GM19372 (cell line): ENCODE results near the gene FAM163B.

Source experiments
- ATAC-seq: cut with Tn5 transposase; IDR thresholded peaks from one replicate; pipeline ENCODE4 v1.9.1; 2021; ENCODE audit warnings: mild to moderate bottlenecking, low read depth, moderate library complexity; ENCODE audit not compliant: unreplicated experiment

Gene FAM163B

DNA sequence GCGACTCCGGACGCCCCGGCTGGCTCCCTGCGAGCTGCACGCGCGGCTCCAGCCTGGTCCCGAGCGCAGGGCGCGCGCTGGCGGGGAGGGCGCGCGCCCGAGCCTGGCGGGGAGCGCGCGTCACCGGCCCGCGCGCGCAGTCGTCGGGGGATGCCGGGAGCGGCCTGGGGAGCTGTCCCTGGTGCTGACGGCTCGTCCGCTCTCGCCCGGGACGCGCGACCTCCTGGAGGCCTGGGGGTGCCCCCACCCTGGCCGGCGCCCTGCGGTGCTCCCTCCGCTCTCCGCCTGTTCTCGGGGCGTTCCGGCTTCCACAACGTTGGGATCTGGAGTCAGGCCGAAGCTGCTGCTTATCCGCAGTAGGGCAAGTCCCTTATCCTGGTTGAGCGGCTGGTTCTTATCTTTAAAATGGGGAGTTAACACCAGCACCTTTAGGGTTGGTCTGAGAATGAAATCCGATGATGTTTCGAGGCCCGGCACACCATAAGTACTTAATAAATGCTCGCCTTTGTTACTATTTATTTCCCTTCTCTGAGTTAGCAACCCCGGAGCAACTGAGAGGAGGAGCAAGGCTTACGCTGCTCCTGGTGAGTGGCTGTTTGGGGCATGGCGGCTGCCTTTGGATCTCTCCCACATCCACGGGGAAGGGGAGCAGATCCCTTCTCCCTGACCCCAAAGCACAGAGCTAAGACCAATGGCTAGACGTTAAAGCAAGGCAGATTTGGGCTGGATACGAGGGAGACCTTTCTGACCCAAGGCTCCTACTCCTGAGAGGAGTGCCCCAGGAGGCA is at the start of gene FAM163B:
FAM163B (minus strand) TSS at position 79 of the 788 bp plus-strand sequence. CDS start 29,166 bp downstream, outside the sequence.
- no peak for ATAC-seq

DNA sequence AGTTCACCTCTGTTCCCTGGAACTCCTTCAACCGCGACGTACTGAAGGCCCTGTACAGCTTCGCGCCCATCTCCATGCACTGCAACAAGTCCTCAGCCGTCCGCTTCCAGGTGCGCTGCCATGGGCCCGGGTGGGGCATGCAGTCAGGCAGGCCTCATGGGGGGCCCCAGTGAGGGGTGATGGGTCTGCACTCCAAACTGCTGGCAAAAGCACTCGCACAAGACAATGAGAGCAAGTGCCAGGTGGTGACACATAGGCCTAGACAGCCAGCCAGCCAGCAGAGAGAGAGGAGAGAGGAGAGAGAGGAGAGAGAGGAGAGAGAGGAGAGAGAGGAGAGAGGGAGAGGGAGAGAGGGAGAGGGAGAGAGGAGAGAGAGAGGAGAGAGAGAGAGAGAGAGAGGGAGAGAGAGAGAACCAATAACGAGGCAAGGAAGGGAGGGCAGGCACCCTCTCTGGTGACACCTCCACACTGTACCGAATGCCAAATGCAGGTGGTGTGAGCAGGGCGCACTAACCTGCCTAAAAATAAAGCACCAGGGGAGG is 48.0 kb upstream of the FAM163B start:
- no peak for ATAC-seq

DNA sequence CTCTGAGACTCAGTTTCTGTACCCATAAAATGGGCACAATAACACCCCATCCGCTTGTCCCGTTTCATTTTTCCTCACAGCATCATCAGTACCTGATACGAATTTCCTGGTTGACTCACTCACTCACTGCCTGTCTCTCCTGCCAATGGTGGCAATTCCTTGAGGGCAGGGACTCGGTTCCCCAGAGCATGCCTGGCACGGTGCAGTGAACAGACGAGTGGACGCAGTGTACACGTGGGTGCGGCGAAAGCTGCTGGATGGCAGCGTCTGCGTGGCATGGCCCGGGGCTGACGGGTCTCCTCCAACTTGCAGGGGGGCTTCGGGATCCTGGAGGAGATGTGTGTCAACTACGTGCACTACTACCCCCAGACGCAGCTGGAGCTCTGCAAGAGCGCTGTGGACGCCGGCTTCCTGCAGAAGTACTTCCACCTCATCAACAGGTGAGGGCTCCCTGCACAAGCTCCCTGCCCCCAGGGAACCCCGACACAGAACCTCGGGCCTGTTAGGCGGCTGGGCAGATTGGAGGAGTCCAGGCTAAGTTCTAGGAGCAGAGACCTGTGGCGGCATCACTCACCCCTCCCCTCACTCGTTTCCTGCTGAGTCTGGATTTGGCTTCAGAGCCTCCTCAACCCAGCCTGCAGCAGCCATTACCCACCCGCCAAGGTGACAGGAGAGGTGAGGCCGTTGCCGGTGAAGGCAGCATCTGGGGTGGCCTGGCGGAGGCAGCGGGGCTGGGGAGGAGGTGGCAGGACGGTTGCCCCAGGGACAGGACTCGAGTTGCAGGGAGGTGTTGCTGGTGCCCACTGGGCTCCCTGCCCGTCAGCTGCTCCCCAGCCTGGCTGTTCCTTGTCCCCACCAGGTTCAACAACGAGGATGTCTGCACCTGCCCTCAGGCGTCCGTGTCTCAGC is 47.3 kb upstream of the FAM163B start:
- ATAC-seq = no peak

DNA sequence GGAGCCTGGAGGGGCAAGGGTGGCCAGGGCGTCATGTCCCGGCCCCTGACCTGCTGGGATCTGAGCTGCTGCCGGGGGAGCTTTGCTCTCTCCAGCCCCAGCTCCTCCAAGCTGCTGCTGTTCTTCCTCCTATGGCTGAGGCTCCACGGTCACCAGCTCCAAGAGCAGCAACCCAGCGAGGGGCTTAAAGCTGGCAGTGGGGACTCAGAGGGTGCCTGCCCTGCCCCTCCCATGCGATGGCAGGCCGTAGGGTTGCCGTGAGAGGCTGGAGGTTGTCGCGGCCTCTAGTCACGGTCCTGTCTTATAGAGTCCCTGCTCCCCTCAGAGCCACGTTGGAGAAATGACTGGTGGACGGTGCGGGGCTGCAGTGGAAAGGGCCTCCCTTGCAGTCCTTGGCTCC is 46.5 kb upstream of the FAM163B start:
- ATAC-seq = no peak

DNA sequence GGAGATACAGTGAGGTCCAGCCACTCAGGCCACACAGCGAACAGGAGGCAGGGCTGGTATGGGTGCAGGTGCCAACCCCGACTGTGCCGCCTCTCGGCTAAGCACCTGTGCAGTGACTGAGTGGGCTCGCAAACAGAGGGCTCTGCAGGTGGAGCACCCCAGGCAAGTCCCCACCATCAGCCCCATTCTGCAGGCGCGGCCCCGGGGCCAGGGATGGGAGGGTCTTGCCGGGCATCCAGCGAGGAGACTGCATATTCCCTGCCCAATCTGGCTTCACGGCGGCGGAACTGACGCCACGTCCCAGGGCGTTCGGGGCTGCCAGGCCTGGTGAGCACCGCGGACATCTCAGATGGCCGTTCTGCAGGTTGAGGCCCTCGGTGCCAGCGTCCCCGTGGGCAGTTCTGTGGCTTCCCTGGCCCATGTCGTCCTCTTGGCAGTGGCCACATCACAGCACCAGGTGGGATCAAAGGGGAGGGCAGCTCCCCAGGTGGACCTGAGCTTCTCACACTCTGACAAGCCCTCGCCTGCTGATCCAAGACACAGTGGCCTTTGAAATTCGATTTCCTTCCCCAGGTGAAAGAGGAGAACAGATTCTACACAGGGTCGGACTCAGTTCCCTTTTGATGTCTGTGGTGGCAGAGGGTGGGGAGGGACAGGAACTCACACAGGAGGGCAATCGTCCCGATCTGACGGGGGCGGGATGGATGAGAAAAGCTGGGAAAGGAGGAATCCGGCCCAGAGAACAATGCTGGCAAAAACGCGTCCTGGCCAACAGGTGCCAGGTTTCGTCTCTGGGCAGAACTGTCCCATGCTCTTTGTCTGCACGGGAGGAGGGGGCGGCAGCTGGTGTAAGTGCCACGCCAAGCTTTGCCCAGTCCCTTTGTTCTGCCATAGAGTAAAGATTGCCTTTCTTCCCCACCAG is 45.8 kb upstream of the FAM163B start:
- ATAC-seq = no peak

DNA sequence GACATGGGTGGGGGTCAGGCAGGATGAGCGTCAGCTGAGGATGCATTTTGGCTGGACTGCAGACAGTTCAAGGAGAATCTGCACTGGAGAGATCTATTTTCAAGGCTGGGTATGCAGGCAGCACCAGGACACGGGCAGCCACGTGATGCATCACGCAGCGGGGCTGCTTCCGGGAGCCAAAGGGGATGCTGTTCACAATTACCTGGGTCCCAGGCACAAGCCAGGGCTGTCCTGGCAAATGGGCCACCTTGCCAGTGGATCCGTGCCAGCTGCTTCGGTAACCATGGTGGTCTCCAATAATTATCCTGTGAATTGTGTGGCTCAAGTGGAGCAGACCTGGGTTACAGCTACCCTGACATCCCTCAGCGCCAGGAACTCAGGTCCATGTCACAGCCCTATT is 44.4 kb upstream of the FAM163B start:
- ATAC-seq = no peak

DNA sequence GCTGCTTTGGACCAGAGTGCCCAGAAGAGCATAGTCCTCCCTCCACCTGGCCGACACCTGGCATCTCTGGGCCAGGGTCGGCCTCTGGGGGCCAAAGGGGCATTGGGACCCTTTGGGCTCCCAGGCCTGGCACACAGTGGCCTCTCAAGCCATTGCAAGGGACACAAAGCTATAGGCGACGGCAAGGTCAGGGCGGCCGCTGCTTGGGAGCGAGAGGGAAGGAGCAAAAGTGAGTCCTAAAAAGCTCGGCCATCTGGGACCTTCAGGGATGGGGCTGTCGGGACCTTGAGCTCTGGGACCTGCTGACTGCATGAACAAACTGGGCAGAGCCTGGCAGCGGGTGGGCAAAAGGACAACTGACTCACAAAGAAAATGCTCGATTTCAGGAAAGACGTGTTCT is 40.8 kb upstream of the FAM163B start:
- ATAC-seq = no peak

DNA sequence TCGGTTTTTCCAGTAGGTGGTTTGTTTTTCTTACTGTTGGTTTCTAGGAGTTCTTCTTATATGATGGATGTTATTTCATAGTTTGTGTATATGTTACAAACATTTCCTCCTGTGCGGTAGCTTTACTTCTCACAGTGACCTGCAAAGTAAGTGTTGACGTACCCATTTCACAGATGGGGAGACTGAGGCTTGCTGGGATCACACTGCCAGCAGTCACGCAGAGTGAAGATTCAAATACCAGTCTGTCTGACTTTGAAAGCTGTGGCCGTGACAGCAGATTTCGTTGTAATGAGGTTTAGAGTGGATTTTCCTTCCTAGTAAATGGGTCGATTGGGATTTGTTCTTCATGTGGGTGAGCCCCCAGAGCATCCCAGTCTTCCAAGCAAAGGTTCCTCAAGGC is 40.0 kb upstream of the FAM163B start:
- ATAC-seq = no peak

DNA sequence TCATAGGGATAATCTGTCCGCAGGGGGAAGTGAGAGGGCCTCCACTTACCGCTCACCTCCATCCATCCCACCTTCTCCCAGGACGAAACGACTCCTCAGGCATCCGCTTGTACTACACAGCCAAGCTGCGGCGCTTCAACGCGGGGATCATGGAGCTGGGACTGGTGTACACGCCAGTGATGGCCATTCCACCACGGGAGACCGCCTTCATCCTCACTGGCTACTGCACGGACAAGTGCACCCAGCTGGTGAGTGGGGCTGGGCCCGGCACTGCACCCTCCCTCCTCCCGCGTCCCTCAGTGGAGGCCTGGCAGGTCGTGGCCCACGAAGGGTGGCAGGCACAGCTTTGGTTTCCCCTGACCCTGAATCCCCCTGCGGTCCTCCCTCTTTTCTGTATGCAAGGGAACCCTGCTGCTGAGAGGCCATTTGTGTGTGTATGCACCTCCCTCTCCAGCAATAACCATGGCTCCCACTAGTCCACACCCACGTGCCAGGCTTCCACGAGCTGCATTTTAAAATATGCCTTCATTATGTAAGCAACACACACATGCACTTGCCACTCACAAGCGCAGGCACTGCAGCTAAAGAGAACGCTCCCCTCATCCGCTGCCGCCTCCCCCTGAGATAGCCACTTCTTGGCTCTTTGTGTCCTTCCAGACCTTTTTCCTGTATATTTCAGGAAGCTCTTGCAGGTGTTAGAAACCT is 38.7 kb upstream of the FAM163B start:
- ATAC-seq = no peak

DNA sequence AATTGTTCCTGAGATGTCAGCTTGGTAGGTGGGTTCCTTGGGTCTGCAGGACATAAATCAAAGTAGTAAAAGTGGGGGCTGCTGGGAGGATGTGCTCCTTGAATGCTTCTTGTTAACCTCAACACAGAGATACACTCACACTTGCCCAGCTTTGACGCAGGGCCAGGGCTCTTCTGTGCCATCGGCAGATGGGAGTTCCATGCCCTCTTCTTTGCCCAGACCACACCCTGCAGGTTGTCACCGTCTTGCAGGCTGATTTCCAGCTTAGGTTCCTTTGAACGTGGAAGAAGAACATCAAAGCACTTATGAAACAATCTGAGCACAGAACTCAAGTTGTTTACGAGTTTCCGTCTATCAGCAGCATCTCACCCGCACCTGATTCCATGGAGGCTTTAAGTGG is 38.0 kb upstream of the FAM163B start:
- no peak for ATAC-seq

DNA sequence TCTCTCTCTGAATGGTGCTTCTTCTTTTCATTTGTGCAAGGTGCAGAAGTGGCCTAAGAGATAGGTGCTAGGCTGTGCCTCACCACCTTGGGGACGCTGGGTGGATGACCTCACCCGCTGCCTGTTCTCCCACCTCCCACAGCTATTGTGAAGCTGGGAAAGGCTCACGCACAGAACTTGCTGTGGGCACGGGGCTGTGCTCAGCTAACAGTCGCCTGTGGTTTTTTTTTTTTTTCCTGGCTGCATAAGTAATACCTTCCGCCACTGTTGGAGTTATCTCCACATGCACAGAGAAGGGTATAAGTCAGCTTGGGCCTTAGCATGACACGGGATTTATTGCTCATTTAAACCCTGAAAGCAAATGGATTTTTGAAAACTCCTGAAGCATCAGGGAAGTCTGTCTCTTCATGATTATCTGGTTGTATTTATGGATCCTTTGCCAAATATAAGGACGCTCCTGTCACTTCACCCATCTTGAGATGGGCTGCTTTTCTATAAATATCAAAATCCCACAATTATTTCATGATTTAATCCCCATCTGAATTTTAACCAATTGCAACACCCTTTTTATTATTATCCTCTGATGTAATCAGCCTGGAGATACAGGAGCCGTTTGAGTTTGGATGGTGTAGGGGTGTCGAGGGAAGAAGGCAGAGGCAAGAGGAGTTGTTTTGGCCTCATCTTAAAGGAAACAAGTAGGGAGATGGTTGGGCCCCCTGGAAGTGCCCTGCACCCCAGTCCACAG is 36.0 kb upstream of the FAM163B start:
- ATAC-seq = no peak

DNA sequence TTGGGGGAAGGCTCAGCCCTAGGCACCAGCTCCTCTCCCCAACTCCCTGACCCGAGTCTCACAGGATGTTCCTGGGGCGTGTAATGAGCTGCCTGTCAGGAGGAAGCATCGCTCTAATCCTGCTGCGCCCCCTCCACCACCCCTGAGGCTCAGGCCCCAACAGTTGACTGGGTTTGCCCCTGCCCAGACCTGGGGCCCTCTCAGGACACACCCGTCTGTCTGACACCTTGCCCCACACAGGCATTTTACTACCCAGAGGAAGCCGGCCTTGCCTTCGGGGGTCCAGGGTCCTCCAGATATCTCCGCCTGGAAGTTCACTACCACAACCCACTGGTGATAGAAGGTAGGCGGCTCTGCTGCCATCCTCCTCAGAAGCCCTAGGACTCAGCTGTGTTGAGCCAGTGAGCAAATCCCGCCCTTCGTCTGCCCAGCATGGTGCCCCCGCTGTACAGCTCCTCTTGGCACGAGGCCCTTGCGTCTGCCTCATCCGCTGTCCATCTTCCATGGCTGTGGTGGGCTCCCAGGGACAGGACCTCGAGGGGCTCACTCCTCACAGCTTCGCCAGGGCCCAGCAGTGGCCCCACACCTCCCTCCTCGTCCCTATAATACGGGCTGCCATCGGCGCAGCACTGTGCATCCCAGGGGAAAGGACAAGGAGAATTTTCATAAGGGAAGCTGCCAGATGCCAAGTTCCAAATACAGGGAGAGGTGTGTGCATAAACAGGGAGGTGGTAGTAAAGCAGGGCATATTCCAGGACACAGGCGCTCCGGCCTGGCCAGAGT is 35.0 kb upstream of the FAM163B start:
- ATAC-seq = no peak

DNA sequence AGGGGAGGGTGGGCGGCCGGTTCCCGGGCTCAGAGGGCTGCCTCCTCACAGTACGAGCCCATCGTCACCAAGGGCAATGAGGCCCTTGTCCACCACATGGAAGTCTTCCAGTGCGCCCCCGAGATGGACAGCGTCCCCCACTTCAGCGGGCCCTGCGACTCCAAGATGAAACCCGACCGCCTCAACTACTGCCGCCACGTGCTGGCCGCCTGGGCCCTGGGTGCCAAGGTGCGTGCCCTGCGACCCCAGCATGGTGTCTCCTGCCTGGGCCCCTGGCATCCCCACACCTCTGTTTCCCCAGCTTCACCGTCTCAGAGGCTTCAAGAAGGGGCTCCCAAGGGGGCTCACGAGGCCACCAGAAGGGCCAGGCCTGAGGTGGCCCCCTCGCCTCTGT is 34.2 kb upstream of the FAM163B start:
- ATAC-seq = no peak

DNA sequence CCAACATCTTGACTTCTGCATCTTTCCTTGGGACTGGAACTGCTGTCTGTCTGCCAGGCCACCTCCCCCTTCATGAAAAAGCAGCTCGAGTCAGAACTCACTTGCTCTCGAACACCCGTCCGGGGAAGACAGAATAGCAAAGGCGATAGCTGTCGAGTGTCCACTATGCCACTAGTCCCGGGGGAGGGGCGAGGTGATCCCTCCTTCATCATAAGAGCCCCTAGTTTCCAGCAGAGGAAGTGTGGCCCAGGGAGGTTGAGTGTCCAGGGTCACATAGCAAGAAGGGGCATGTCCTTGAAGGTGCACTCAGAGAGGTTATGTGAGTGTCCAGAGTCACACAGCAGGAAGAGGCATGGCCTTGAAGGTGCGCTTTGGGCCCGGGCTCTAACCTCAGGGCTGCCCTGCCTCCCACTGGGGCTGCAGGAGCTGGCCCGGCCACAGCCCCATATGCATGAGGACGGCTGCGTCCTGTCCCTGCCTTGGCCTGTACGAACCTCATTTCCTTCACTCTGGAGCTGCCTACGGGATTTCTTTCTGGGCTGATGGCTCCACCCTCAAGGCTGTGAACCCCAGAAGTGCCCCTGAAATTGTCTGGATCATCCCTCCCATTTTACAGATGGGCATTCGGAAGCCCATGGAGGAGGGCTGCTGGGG is 33.6 kb upstream of the FAM163B start:
- no peak for ATAC-seq

DNA sequence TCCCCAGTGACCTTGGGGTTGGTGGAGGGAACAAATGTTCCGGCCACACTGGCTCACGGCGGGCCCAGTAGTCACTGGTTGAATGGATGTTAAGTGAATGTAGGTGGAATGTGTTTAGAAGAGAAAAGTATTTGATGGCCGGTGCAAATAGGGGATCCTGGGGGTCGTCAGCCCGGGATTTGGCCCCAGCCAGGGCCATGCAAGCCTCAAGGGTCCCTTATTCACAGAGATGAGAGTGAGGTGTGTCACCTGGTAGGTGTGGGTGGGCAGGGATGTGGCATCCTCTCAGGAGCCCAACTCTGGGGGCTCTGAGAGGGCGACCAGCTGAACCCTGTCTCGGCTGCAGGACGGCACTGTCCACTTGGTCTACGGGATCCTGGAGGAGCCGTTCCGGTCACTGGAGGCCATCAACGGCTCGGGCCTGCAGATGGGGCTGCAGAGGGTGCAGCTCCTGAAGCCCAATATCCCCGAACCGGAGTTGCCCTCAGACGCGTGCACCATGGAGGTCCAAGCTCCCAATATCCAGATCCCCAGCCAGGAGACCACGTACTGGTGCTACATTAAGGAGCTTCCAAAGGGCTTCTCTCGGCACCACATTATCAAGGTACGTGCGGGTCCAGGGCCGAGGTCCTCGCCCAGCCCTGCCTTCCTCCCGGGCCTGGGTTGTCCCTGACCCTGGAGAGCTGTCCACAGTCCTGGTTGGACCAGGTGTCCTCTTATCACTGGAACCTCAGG is 32.8 kb upstream of the FAM163B start:
- ATAC-seq = no peak

DNA sequence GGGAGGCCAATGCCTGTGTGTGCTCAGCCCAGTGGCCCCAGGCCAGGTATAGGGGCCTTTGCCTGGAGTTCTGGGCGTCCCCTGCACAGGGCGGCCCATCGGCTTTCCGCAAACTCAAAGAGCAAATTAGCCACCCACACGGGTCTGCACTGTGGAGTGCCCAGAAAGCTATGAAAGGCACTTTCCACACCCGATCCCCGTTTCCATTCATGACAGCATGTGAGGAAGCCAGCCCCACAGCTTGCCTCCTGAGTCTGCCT is 32.1 kb upstream of the FAM163B start:
- no peak for ATAC-seq

DNA sequence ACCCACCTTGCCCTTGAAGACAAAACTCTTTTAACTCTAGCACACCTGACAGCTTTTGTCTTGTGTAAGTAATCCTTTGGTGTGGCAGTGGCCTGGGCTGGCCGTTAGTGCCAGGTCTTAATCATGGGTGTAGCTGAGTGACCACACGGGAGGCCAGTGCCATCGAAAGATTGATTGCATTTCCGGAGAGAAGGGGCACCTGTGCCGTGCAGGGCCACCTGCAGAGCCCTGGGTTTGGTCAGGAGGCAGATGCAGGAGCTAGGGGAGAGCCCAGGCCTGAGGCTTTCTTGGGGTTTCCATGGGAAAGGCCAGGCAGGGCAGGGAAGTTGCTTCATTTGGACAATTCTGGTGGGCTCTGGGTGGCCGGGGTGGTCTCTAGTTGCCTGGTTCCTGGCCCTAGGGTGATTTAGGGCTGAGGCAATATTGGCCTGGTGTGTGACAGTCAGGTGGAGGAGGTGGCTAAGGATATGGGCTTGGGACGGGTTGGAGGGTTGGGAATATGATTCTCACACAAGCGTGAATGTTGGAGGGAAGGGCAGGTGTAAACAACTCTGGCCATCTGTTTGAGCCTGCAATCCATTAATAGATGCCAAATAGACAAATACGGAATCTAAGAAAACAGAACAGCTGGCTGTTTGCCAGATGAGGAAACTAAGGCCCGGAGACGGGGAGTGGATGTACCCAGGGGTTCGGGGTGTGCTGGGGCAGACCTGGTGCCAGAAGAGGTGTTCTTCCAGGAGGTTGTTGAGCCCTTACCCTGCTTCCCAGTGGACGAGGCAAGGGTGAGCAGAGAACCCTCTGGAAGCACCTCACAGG is 31.6 kb upstream of the FAM163B start:
- no peak for ATAC-seq
